Endothelial cell of umbilical vein (primary cell): Measurements from ENCODE around the gene COX7C. TPM values are rescaled to one million over a fixed set of nuclear protein-coding genes. Genes with fewer than 3 reads are reported as not detected.
A peak's percentile ranks its signal among the peaks of the same experiment; 100 is the strongest.

ENCODE experiments used
- BruUV-seq: library from RNA; stranded (reverse); fragments of 400-500 nt; replicated peaks from 2 replicates; lab custom pipeline; 2021; lab: Mats Ljungman, UMichigan
- CTCF ChIA-PET: fragments of 300-600, 350-600 bp; sonication (Branson Sonifier 250); formaldehyde crosslinking; loops from one replicate; lab custom pipeline; 2021; ENCODE audit warnings: antibody characterized with exemption, inconsistent platforms; lab: Charles Lee
- POLR2A ChIA-PET: fragments of 300-600, 350-600 bp; sonication (Branson Sonifier 250); formaldehyde crosslinking; loops from one replicate; lab custom pipeline; 2021; ENCODE audit warnings: antibody characterized with exemption, inconsistent platforms; lab: Charles Lee
- DNase-seq: peaks from one replicate; pipeline ENCODE4 v3.0.0-alpha.2; 2011; ENCODE audit warnings: low read depth, low spot score
- FAIRE-seq: peaks from 2 replicates; lab custom pipeline; 2011; peaks lifted over from hg19 to GRCh38; lab: Jason Lieb, UNC
- H2AFZ ChIP-seq: 2 replicates; pipeline ENCODE4 v1.6.0; 2012; ENCODE audit warnings: low read depth, low read length, control low read depth, inconsistent platforms
- H3K27ac ChIP-seq: 2 replicates; pipeline ENCODE4 v1.5.1; 2011; ENCODE audit warnings: low read depth, mild to moderate bottlenecking, control low read depth, low read length, moderate library complexity; ENCODE audit not compliant: insufficient read depth
- H3K27me3 ChIP-seq, 2 experiments: 2 replicates each; pipeline versions ENCODE4 v1.6.0 to v1.6.1; 2011; ENCODE audit warnings: low read length in 2 of 2, mixed read lengths in 1 of 2; ENCODE audit not compliant: control insufficient read depth in 2 of 2, insufficient read depth in 2 of 2
- H3K36me3 ChIP-seq, 2 experiments: 2 replicates in 1 of 2; 3 replicates in 1 of 2; pipeline ENCODE4 v1.5.1; 2011; ENCODE audit warnings: low read length in 2 of 2, mild to moderate bottlenecking in 1 of 2, moderate library complexity in 1 of 2; ENCODE audit not compliant: control insufficient read depth in 2 of 2, insufficient read depth in 2 of 2; ENCODE audit errors: extremely low read depth in 1 of 2
- H3K4me1 ChIP-seq: 3 replicates; pipeline ENCODE4 v1.5.1; 2011; ENCODE audit warnings: mild to moderate bottlenecking, low read length; ENCODE audit not compliant: control insufficient read depth, insufficient read depth; ENCODE audit errors: extremely low read depth
- H3K4me2 ChIP-seq: 2 replicates; pipeline ENCODE4 v1.6.1; 2011; ENCODE audit warnings: low read length, control low read depth, mixed read lengths; ENCODE audit not compliant: insufficient read depth
- H3K4me3 ChIP-seq, 3 experiments: fragments of 200-600 bp in 1 of 3; sonication (generic), shearing (Covaris generic) in 1 of 3; replicated peaks in 1 of 3; 2 replicates each; pipeline ENCODE4 v1.5.1; 2011 to 2016; ENCODE audit warnings: control low read depth in 3 of 3, low read length in 3 of 3, mild to moderate bottlenecking in 2 of 3, inconsistent platforms in 1 of 3, low read depth in 1 of 3, moderate library complexity in 1 of 3; ENCODE audit not compliant: insufficient read depth in 1 of 3
- H3K79me2 ChIP-seq: 2 replicates; pipeline ENCODE4 v1.6.0; 2012; ENCODE audit warnings: low read length, inconsistent platforms; ENCODE audit not compliant: control insufficient read depth, insufficient read depth
- H3K9ac ChIP-seq: replicated peaks from 2 replicates; pipeline ENCODE3; 2011; ENCODE audit warnings: low read length, control low read depth; ENCODE audit not compliant: insufficient read depth; ENCODE audit errors: extremely low read depth
- H3K9me1 ChIP-seq: replicated peaks from 3 replicates; pipeline ENCODE4 v1.6.0; 2011; ENCODE audit warnings: mild to moderate bottlenecking, low read length; ENCODE audit not compliant: control insufficient read depth, insufficient read depth; ENCODE audit errors: extremely low read depth
- H3K9me3 ChIP-seq: replicated peaks from 2 replicates; pipeline ENCODE4 v1.5.1; 2012; ENCODE audit warnings: low read length, inconsistent platforms; ENCODE audit not compliant: control insufficient read depth, insufficient read depth
- H4K20me1 ChIP-seq: replicated peaks from 2 replicates; pipeline ENCODE3; 2011; ENCODE audit warnings: mild to moderate bottlenecking, low read length; ENCODE audit not compliant: control insufficient read depth, insufficient read depth; ENCODE audit errors: extremely low read depth
- CTCF ChIP-seq, 2 donors: IDR thresholded peaks; 1 replicate in 1 of 2; 2 replicates in 1 of 2; pipeline ENCODE4 v1.5.1; 2011; ENCODE audit warnings: low read length in 2 of 2, mild to moderate bottlenecking in 2 of 2, moderate library complexity in 2 of 2, control low read depth in 1 of 2, inconsistent platforms in 1 of 2, low read depth in 1 of 2; ENCODE audit not compliant: insufficient read depth in 1 of 2; ENCODE audit errors: extremely low read depth in 1 of 2
- EZH2 ChIP-seq: IDR thresholded peaks from 2 replicates; pipeline ENCODE4 v1.6.1; 2012; ENCODE audit warnings: borderline replicate concordance, low read depth, mild to moderate bottlenecking, moderate library complexity, low read length, inconsistent platforms; ENCODE audit not compliant: severe bottlenecking
- FOS ChIP-seq: IDR thresholded peaks from 2 replicates; pipeline ENCODE4 v1.6.1; 2011; ENCODE audit warnings: mild to moderate bottlenecking, low read length, moderate library complexity, borderline replicate concordance; ENCODE audit not compliant: insufficient read depth
- GATA2 ChIP-seq: IDR thresholded peaks from 2 replicates; pipeline ENCODE4 v1.7.0; 2011; ENCODE audit warnings: low read depth, mild to moderate bottlenecking, moderate library complexity, mixed read lengths, low read length; ENCODE audit not compliant: insufficient read length, insufficient read depth
- JUN ChIP-seq: IDR thresholded peaks from 2 replicates; pipeline ENCODE4 v1.6.1; 2011; ENCODE audit warnings: borderline replicate concordance, low read depth; ENCODE audit not compliant: insufficient read length, insufficient read depth
- MYC ChIP-seq: IDR thresholded peaks from one replicate; pipeline ENCODE4 v1.6.1; 2011; ENCODE audit warnings: mild to moderate bottlenecking, low read depth, low read length
- POLR2A ChIP-seq: IDR thresholded peaks from 2 replicates; pipeline ENCODE4 v1.6.1; 2012; ENCODE audit warnings: low read depth, mild to moderate bottlenecking, control low read depth, low read length
- POLR2AphosphoS5 ChIP-seq: IDR thresholded peaks from 2 replicates; pipeline ENCODE4 v1.6.1; 2012; ENCODE audit warnings: low read depth, mild to moderate bottlenecking, control low read depth, low read length, moderate library complexity; ENCODE audit not compliant: insufficient read depth
- dilution Hi-C: fragments of 300-500 bp; cut with MboI; formaldehyde crosslinking; loops from one replicate; pipeline ENCODE4 v1.15.0; 2019; ENCODE audit warnings: low sequenced_read_pairs; ENCODE audit not compliant: extremely low pct_ligation_motif_present
- intact Hi-C: fragments of 100-400 bp; cut with micrococcal nuclease; formaldehyde crosslinking; loops from one replicate; pipeline ENCODE4 v1.10.0; 2022
- polyA plus RNA-seq, 4 experiments: library from polyadenylated mRNA; depleted of rRNA in 3 of 4; stranded (reverse) in 3 of 4; unstranded in 1 of 4; fragments of >200 nt; gene quantifications; 2 replicates each; pipeline versions ENCODE4 v1.2.1 to v1.2.3, GENCODE V29; 2011 to 2012; ENCODE audit warnings: missing spikeins in 1 of 4
- total RNA-seq: library from RNA; stranded (reverse); gene quantifications from 2 replicates; pipeline ENCODE4 v1.2.3, GENCODE V29; 2021
- TF ChIP-seq, protein P1 (sequence below): IDR thresholded peaks from 2 replicates; pipeline ENCODE4 v1.6.1; 2011; ENCODE audit not compliant: insufficient read depth, insufficient read length

COX7C gene
- total and polyA plus RNA-seq, 2 donors (not counting 3 experiments of a cell fraction or from before 2014, with no cell fraction given): 383 to 476 TPM

GRCh38 chr5:86617309-86617755, 409 bp upstream of the COX7C start:
- Histone ChIP-seq H3K9me1 (no peaks in the 10 kb centered on the region), H3K79me2 (peaks cover 21% of the 10 kb centered on the region), H3K4me2 (no peak overlapping the region), H3K9me3 (no peaks in the 10 kb centered on the region), H2AFZ (peak overlapping the region; percentile 68), H3K27me3 (peaks cover 2 to 3% of the 10 kb centered on the region in 2 experiments), H3K4me3 (peak overlapping the region in 1 of 3 experiments; percentile 98), H3K27ac (no peak overlapping the region), H3K4me1 (peaks cover 6% of the 10 kb centered on the region), H3K9ac (no peak overlapping the region), H3K36me3 (peaks cover 3 to 20% of the 10 kb centered on the region in 2 experiments), H4K20me1 (peaks cover 2% of the 10 kb centered on the region)
- TF ChIP-seq POLR2AphosphoS5 (no peak), EZH2 (no peak), MYC (no peak), GATA2 (no peak), CTCF (IDR thresholded peaks at IDR 0.05; ENCODE audit: extremely low read depth in 1 of 2, insufficient read depth in 1 of 2, low read depth in 1 of 2, low read length in 2 of 2) (no peak), FOS (no peak), JUN (no peak), POLR2A (no peak)
- TF ChIP-seq, protein P1, sequence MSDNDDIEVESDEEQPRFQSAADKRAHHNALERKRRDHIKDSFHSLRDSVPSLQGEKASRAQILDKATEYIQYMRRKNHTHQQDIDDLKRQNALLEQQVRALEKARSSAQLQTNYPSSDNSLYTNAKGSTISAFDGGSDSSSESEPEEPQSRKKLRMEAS: no peak
- dilution Hi-C loops (no loop called here), intact Hi-C loops (loop anchor here (5.0 kb wide), 1 partner anchor 795 kb away; the partner anchor contains the start of gene CCNH)
- ChIA-PET POLR2A (no interaction called here), CTCF (no interaction called here)
- no TSS peak for BruUV-seq
- FAIRE-seq: no peak
- no peak for DNase-seq
